HG02642 (cell line): Measurements from ENCODE around the gene TMEM60.
A peak's percentile ranks its signal among the peaks of the same experiment; 100 is the strongest.
"Not testable (repeated sequence)": the region's sequence is repeated elsewhere in the genome, so short reads cannot be mapped to it uniquely, and the experiment has no call there.

Experiments used
- ATAC-seq: cut with Tn5 transposase; IDR thresholded peaks from one replicate; pipeline ENCODE4 v1.9.1; 2021; ENCODE audit warnings: mild to moderate bottlenecking; ENCODE audit not compliant: unreplicated experiment, poor library complexity

Gene TMEM60

DNA sequence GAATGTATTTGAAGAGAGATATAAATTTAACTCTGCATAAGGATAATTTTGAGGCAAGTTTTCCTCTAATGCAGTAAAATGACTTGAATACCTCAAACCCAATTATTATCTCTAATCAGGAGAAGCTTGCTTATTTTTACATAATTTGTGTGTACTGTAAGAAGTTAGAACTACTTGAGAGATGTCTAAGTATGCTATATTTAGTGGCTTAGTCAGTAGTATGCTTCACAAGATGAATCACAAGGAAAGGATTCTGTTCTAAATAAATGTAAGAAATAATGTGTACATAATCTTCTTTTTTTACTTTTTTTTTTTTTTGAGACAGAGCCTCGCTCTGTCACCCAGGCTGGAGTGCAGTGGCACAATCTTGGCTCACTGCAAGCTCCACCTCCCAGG is 14.1 kb upstream of the TMEM60 start:
- ATAC-seq, result no peak

- ATAC-seq, result no peak
Observed at GRCh38 chr7:77811516-77812289, 13.5 kb upstream of the TMEM60 start.

DNA sequence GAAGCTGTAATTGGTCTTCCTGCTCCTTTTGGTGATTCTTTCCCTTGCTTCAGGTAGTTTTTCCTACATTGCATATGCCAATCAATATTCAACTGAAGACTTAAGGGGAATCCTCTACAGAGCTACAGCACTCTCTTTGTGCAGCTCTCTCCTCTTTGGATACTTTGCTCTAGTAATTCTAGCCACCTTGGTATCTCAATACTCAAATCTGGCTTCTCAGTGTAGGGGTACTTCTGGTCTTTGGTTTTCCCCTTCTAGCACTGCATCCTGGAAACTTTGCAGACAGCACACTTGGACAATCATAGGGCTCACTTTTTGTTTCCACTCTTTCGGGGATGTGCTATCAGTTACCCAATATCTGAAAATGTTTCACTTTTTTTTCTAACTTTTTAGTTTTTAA is 10.3 kb upstream of the TMEM60 start:
- no peak for ATAC-seq

DNA sequence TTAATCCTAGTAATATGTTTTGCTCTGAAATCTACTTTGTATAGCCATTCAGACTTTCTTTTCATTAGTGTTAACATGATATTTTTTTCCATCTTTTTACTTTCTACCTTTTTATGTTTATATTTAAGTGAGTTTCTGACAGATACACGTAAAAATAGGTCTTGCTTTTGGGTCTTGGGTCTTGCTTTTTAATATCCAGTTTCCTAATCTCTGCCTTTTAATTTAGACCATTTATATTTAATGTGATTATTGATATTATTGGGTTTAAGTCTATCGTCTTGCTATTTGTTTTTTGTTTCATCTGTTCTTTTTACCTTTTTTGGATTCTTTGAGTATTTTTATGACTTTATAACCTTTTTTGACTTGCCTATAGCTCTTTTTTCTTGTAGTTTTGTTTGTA is 8.2 kb upstream of the TMEM60 start:
- no peak for ATAC-seq

DNA sequence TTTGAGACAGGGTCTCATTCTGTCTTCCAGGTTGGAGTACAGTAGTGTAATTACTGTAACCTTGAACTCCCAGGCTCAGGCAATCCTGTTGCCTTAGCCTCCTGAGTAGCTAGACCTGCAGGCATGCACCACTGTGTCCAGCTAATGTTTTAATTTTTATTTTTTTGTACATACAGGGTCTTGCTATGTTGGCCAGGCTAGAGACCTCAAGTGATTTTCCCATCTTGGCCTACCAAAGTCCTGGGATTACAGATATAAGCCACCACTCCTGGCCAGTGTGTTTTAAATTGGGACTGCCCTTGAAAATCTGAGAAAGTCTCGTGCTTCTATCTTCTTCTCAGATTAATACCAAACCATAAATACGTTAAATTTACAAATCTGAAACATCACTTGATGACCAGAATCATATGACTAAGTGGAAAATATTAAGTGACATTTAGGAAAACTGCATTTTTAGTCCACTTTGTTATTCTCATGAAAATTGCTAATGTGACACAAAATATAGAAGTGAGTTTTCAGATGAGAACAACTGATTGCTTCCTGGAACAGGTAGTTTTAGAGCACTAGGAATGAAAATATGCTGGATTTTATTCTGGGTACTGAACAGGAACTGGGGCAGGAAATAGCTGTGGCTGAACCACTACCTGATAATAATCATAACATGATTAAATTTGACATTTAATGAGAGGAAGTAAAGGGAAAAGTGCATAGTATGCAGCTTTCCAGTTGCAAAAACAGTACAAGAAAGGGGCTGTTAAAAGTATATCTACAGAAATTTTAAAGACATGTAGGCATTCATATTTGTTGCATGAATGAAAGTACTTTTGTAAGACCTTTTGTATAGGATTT is 4.5 kb upstream of the TMEM60 start:
- no peak for ATAC-seq

DNA sequence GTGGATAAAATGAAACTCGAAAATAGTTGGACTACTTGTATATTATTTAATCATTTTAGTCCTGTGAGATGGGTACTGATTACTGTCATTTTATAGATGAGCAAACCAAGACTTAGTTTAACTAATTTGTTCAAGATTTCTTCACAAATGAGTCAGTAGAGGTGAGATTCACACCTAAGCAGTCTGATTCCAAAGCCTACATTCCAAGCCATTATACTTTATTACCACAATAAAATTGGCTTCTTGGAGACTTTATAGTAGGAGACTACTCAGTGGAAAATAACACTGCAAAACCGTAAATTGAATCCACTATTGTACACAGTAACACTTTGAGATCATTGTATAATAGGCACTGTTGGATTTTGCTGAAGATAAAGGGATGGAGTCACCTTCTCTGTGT is 2.5 kb upstream of the TMEM60 start:
- no peak for ATAC-seq

DNA sequence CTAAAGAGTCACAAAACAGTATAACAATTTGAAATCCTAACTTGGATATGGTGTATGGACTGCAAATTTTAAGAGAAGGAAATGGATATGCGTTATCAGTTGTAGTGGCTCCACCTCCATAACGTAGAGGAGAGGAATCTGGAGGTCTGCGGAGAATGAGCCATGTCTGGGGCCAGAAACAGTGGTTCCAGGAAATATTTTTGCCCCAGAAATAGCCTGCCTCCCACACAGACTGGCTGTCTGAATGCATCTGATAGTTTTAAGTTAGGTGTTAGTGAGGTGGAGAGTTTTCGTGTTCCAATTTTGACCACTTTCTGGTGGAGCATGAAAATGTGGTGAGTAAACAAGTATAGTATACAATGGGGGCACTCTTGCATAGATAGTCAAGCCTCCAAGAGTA is 1.9 kb upstream of the TMEM60 start:
- ATAC-seq, result no peak

- peak; percentile 6 for ATAC-seq
Observed at GRCh38 chr7:77799078-77799964, 1.1 kb upstream of the TMEM60 start.

DNA sequence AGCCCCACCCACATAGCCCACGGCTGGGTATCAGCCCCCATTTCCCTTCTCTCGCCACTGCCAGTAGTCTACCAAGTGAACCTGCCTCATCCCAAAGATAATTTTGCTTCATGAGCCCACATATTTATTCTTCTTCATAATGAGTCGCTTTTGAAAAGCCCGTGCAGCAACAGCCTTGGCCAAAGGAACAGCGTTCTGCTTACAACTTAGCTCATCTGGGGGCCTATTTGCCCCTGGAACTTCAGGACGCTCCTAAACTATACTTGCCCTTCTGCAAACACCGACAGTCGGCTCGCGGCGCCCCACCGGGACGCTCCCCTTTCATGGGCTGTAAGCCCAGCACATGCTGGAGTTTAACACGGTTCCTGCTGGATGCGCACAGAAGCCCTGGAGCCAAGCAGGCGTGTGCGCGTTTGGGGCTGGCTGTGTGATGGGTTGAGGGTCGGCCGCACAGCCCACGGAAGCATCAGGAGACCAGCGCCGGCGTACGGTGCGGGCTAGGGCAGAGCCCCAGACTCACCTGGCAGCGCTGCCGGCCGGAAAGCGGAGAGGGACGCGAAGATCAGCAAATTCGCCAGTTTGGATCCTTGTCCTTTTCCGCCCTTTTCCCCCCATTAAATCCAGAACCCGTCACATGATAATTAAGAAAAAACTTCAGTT is 370 bp downstream of the TMEM60 start:
- ATAC-seq, result peak; percentile 37

DNA sequence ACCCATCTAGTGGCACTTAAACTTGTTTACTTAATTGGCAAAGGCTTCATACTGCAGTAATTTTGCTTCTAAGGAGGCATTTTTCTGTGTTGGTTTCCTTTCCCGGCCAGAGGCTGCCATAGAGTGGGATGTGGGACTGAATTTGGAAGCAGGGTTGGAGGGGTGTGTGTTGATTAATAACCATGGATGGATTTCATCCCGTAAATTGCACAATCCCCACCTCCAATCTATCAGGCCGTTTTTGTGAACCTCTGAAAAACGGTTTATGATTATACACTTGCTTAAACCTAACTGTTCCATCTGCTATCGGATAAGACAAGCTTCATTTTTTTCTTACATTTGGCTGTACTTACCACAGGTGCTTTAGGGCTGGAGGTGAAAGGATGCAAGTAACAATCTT is 1.3 kb downstream of the TMEM60 start:
- ATAC-seq, result no peak

DNA sequence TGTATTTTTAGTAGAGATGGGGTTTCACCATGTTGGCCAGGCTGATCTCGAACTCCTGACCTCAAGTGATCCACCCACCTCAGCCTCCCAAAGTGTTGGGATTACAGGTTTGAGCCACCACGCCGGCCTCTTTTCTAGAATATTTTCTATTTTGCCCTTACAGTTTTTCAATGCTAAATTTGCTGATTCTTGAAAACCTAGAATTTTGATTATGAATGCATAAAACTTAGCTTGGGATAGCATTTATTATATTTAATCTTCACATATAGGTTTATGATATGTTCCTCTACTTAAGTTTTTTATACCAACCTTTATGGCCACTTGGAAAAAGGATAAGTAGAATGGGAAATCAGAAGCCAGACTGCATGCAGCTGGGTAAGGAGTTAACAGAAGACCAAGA is 2.1 kb downstream of the TMEM60 start:
- ATAC-seq, result no peak

DNA sequence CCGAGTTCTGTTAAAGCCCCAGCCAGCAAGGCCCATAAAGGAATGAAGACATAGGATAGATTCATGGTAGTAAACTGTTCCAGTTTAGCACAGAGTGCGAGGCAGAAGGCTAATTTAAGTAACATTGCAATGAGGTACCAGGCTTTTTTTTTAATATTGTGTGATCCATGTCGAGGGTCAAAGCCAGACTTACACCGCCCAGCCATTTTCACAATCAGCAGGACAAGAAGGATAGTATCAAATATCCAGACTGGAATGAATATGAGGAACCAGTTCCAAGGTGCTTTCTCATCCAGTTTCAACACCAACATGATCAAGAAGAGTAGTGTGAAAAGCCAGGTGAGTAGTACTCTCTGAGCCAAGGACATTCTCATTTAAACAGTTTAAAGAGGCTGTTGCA is 4.2 kb downstream of the TMEM60 start:
- no peak for ATAC-seq

DNA sequence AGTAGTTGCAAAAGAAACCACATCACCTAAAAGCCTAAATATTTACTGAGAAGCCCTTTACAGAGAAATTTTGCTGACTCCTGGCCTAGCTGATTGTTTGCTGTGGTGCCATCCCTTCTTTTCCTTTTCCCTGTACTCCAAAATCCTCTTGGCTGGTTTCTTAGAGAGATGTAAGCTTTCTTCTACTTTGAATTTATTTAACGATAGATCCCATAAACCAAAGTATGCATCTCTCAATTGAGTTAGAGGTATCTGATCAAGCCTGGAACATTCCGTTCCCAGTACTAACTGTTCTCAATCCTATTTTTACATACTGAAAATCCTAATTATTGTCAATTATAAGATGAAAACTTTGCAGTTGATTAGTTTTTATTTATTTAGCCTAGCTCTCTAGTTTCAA is 6.3 kb downstream of the TMEM60 start:
- no peak for ATAC-seq

DNA sequence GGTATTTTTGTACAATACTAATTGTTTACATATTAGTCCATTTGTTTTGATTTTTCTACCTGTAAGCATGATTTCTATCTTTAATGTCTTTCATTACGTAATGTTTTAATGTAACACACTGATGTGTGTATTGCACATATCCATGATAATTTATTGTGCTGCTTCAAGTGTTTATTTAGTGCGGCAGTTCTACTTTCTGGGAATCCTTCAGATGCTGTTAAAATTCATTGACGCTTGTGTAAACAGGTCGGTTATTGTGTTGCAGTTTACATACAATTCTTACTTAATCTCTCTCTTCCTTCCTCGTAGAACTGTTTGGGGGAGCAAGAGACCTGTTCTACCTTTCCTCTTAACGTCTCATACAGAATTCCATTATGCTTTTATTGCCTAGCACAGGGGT is 6.9 kb downstream of the TMEM60 start:
- no peak for ATAC-seq

GRCh38 chr7:77788327-77788902 is 9.8 kb downstream of the TMEM60 start:
- no peak for ATAC-seq

DNA sequence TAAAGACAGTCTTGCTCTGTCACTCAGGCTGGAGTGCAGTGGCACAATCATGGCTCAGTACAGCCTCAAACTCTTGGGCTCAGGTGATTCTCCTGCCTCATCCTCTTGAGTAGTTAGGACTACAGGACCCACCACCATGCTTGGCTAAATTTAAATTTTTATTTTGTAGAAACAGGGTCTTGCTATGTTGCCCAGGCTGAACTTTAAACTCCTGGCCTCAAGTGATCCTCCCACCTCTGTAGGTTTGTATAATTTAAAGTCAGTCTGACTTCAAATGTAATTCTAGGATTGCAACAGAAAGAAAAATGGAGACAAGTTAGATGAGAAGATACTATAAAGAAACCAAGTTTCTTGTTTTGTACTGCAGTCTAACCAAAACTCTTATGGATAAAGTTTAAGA is 11.5 kb downstream of the TMEM60 start:
- no peak for ATAC-seq

GRCh38 chr7:77786018-77786417 is 12.2 kb downstream of the TMEM60 start:
- no peak for ATAC-seq

- ATAC-seq, result not testable (repeated sequence)
Observed at GRCh38 chr7:77784426-77784825, 13.8 kb downstream of the TMEM60 start.

- ATAC-seq, result no peak
Observed at GRCh38 chr7:77783545-77783944, 14.7 kb downstream of the TMEM60 start.

GRCh38 chr7:77783111-77783510 is 15.1 kb downstream of the TMEM60 start:
- ATAC-seq, result no peak
